GM19452 (cell line): ENCODE data around the gene MYH7.

Source experiments
- ATAC-seq: cut with Tn5 transposase; IDR thresholded peaks from one replicate; pipeline ENCODE4 v1.9.1; 2021; ENCODE audit not compliant: unreplicated experiment

The MYH7 gene

DNA sequence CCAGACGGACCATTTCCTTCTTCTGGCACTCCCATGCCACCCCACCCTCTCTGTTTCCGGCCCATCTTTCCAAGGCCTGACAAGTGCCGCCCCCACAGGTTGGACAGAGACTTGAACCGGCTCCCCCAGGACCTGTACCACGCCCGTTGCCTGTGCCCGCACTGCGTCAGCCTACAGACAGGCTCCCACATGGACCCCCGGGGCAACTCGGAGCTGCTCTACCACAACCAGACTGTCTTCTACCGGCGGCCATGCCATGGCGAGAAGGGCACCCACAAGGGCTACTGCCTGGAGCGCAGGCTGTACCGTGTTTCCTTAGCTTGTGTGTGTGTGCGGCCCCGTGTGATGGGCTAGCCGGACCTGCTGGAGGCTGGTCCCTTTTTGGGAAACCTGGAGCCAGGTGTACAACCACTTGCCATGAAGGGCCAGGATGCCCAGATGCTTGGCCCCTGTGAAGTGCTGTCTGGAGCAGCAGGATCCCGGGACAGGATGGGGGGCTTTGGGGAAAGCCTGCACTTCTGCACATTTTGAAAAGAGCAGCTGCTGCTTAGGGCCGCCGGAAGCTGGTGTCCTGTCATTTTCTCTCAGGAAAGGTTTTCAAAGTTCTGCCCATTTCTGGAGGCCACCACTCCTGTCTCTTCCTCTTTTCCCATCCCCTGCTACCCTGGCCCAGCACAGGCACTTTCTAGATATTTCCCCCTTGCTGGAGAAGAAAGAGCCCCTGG is 59.8 kb downstream of the MYH7 start:
- ATAC-seq, result no peak

DNA sequence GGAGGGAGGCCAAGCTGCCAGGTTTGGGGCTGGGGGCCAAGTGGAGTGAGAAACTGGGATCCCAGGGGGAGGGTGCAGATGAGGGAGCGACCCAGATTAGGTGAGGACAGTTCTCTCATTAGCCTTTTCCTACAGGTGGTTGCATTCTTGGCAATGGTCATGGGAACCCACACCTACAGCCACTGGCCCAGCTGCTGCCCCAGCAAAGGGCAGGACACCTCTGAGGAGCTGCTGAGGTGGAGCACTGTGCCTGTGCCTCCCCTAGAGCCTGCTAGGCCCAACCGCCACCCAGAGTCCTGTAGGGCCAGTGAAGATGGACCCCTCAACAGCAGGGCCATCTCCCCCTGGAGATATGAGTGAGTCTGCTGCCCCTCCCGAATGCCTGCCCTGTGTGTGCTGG is 62.4 kb downstream of the MYH7 start:
- ATAC-seq, result no peak

DNA sequence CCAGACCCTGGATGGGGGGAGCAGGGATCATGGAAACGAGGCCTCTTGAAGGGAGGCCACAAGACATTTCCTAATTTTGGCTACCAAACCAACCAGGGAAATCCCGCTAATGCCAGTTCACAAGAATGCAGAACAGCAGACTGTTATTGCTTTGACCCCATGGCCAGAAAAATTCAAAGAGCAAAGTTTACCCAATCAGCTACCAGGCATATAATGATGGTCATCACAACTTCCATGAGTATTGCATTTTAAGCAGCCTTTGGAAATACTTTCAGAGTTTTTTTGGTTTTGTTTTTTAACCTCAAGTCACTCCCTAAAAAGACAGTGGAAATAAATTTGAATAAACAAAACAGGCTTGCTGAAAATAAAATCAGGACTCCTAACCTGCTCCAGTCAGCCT is 63.0 kb downstream of the MYH7 start, which contains the start of gene IL25:
IL25 (plus strand) TSS at position 301 of the 400 bp plus-strand sequence.
- ATAC-seq, result no peak

DNA sequence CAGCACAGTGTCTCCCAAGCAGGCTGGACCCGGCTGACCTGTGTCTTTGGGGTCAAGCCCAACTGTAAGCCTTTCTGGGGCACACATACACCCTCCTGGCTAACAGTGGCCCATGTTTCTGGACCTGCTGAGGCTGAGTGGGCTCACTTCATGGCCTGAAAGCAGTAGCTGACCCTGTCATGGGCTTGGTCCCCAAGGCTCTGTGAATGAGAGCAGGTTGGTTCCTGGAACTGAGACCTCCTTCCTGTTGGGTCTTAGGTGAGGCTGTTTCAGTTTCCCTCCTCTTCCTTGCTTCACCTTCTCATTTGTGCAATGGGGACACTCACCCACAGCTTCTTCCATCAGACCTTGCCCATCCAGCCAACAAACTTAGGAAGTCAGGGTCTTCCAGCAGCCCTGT is 63.6 kb downstream of the MYH7 start:
- ATAC-seq, result no peak

DNA sequence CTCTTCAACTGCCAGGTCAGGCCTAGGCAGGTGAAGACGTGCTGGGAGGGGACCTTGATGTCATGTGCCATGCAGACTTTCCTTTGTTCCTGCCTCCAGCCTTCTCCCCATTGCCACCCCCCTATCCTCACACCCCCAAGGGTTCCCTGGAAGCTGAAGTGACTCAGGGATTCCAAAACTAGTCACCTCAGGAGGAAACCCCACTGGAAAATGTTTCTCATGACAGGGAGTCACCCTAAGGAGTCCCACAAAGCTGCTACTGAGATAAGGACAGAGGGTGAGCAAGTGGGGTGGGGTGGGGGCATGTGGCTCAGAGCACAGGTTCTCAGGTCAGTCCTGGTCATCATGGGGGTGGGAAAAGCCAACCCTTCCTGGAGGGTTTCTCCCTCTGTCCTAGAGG is 65.2 kb downstream of the MYH7 start:
- no peak for ATAC-seq

DNA sequence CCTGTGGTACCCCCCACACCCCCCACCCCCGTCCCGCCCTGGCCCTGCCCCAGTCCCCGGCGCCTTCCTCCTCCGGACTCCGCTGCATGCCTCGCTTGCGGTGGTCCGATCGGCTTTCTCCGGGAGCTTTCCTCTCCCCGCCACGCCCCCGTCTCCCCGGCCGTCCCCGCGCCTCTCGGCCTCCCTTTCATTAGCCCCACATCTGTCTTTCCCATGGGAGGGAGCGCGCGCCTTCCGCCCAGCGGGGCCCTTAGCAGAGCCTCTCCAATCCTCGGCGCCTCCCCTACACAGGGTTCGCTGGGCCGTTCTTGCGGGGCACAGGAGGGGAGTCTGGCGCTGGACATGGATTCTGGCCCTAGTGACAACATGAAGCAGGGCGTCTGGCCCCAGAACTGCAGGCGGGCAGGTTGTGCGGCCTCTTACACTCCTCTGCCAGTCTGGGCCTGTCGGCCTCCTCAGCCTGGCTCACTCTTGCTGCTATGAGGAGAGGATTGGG is 69.0 kb downstream of the MYH7 start:
- ATAC-seq, result no peak

DNA sequence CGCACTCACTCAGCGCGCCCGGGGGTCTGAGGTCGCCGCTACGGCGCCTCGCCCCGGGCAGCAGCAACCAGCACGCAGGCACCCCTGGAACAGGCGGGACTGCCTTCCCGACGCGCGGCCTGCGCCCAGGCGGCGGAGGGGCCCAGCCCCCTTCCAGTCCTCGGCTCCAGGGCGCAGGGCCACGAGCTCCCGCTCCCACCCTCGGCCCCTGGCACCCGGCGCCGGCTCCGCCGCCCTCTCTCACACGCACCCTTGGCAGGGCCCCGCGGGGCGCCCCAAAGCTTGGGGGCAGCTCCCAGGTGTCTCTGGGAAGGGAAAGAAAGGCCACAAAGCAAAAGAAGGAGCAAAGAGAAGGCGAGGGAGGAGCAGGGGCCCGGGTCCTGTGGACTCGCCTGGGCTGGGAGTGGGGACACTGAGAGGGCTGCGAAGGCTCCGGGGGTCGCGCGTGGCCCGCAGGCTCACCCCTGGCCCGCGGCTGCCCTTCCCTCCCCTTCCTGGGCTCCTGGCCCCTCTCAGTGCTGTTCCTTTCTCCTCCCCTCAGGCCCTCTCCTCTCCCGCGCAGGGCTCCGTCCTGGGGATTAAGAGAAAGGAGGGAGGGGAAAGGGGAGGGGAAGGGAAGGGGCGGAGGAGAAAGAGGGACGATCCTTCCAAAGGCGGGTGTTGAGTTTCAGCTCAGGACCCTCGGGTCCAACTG is 69.6 kb downstream of the MYH7 start:
- ATAC-seq, result no peak

DNA sequence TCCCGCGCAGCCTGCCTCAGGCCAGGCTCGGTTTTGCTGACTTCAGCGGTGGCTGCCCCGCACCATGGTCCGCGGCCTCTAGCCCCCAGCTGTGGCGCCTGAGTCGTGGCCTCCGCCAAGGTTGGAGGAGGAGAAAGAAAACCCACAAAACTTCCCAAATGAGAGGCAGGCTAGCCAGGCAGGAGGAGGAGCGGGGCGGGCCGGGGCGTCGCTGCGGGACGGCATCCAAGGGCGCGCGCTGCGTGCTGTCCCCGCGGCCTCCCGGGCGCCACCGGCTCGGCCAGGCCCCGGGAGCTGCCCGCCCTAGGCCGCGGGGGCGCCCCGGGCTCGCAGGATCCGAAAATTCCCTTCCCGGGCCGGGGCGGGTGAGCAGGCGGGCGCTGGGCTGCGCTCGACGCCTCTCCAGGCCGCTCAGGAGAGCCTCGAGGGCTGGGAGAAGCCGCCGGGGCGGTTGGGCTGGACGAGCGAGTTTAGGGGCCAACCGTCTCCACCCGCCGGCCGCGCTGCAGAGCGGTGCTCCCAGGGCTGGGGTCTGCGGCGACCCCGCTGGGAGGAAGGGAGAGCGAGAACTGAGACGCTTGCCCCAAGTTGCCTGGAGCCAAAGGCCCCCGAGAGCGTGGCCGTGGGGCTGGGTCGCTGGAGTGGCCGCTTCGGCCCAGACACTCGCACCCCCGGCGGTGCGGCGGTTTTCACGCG is 70.3 kb downstream of the MYH7 start, which contains the start of gene EFS:
EFS (minus strand) TSS at position 137 of the 696 bp plus-strand sequence. CDS start 147 bp downstream, outside the sequence.
- ATAC-seq, result no peak

DNA sequence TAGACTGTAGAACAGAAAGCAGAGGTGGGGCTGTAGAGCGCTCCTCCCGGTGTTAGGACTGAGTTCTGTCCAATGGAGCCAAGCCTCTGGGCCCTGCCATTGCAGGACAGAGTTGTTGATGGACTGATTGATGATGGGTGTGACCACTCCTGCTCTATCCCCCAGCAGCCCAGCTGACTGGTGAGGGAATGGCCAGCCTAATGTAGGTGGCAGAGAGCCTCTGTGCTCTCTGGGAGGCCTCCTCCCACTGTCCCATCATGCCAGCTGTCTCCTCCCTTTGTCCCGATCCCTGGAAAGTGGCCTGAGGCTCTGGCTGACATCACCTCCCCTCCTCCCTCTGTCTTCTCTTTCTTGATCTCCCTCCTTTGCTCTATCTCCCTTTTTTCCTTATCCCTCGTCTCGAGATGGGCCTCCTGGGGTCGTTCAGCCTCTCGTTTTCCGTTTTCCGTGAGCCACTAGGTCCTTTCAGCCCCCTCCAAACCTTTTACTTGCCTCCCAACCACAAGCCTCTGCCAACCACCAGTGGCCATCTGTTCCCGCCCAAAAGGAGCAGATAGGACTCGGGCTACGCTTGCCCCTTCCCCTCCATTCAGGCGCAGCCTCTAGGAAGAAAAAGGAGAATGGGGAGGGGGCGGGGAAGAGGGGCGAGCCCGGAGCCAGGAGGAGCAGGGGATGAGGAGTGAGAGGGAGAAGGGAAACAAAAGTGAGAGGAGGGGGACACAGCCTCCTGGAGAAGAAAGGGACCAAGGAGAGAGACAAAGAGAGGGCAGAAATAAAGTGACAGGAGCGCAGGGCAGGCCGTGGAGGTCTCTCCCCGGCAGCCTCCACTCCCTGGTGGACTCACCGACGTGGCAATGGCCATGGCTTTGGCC is 71.1 kb downstream of the MYH7 start:
- no peak for ATAC-seq
